ENCODE results near the gene PPA2. TPM values are rescaled to one million over a fixed set of nuclear protein-coding genes. Genes with fewer than 3 reads are reported as not detected.
A peak's percentile ranks its signal among the peaks of the same experiment; 100 is the strongest.

PPA2 gene
- total RNA-seq, result 10 to 100 TPM; 34.0 to 72.0 (median 47.3) TPM

DNA sequence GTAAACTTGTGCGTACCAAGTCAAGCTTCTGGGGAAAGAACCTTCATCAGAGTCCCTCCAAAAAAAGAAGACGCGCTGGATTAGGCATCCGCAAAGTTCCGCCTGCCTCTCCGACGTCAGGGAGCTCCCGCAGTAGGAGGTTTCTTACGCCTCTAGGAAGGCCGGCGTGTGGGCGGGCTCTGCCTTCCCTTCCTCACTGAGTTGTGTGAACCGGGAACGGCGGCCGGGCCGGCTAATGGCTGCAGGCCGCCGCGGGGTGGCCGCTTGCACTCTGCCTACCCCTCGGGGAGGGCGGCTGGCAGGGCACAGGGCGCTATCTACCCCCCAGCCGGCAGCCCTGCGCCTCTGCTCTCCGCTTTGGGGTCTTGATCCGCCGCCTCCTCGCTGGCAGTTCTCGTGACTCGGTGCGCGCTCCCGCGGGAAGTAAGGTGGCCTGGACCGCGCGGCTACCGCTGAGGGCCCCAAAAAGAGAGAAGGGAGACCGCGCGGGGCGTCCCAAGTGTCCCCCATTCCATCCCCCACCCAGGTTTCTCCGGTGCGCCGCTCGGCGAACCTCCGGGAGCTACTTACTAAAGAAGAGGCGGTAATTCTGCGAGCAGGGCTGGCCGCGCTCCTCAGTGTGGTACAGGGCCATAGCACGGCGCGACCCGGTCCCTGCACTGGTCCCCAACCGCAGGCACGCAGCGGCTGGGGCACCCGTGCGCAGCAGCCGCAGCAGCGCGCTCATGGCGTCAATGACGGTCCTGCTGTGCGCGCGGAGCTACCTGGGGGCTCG is at the start of gene PPA2:
PPA2 (minus strand) TSS at position 739 of the 775 bp plus-strand sequence; CDS start at position 727, 12 bp downstream.
- Histone ChIP-seq H3K27me3 (no peaks in the 10 kb centered on the region), H3K9me3 (no peaks in the 10 kb centered on the region), H3K27ac (peak within 1 kb of the TSS; percentile 98 to 99 (median 98)), H3K4me3 (peak within 1 kb of the TSS; percentile 90 to 99 (median 95)), H3K4me1 (peaks cover 20 to 29% of the 10 kb centered on the region in 2 donors), H3K36me3 (no peaks in the 10 kb centered on the region)
- ATAC-seq, result peak; percentile 86 to 88
- intact Hi-C loops (cut with DNase I; ENCODE audit: low total_unique reads), result loop anchor here (2.0 to 5.0 kb wide), 3 partner anchors 235 to 981 kb away; partner anchors contain the start of genes CXXC4, GSTCD, INTS12 and TET2
- TF ChIP-seq POLR2A (IDR thresholded peaks at IDR 0.05), result peak; percentile 70 to 74
- TF ChIP-seq, protein P1, sequence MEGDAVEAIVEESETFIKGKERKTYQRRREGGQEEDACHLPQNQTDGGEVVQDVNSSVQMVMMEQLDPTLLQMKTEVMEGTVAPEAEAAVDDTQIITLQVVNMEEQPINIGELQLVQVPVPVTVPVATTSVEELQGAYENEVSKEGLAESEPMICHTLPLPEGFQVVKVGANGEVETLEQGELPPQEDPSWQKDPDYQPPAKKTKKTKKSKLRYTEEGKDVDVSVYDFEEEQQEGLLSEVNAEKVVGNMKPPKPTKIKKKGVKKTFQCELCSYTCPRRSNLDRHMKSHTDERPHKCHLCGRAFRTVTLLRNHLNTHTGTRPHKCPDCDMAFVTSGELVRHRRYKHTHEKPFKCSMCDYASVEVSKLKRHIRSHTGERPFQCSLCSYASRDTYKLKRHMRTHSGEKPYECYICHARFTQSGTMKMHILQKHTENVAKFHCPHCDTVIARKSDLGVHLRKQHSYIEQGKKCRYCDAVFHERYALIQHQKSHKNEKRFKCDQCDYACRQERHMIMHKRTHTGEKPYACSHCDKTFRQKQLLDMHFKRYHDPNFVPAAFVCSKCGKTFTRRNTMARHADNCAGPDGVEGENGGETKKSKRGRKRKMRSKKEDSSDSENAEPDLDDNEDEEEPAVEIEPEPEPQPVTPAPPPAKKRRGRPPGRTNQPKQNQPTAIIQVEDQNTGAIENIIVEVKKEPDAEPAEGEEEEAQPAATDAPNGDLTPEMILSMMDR (IDR thresholded peaks at IDR 0.05 in 4 of 5, conservative IDR thresholded peaks at IDR 0.05 in 1 of 5), result no peak
- in situ Hi-C loops (cut with MboI; ENCODE audit: low sequenced_read_pairs in 4 of 4), result loop anchor here in 3 of 4 donors (5.0 kb wide), 2 partner anchors 326 to 331 kb away; partner anchors contain the start of gene TET2 (in 1 of the 3)
- peak; percentile 68 to 76 for DNase-seq

DNA sequence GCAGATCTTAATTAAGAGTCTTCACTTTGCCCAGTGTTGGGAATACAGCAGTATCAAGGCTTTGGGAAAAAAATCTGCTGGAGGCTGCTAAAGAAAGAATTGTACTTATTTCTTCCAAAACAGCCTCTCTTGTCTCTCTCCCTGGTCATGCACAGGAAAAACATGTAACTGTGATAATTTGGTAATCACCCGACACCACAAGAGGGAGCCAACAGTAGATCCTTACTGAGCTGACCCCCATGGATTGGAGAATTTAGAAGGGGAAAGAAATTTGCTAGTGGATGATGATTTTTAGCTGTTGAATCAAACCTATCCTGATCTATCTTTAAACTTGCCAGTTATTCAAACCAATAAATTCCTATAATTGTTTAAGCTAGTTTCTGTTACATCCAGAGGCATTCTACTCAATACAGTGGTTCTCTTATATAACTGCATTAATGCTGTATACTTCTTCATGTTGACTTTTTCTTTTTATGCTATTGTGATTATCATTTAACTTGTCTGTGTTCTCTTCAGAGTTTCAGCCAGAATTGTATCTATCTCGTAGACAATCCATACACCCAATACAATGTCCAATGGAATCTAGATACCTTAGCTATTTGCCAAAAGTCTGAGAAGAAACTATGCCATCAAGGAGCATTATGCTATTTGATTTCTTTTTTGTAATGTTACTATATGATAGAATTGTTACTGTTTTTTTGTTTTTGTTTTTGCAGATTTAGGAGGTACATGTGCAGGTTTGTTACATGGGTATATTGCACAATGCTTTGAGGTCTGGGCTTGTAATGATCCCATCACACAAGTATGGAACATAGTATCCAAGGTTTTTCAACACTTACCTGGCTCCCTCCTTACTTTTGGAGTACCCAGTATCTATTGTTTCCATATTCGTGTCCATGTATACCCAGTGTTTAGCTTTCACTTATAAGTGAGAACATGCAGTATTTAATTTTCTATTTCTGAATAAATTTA is 47.2 kb upstream of the PPA2 start:
- Histone ChIP-seq H3K4me1 (no peaks in the 10 kb centered on the region), H3K36me3 (no peaks in the 10 kb centered on the region), H3K27me3 (no peaks in the 10 kb centered on the region), H3K9me3 (no peaks in the 10 kb centered on the region), H3K4me3 (no peak overlapping the region), H3K27ac (no peak overlapping the region)
- TF ChIP-seq, protein P1 (IDR thresholded peaks at IDR 0.05 in 4 of 5, conservative IDR thresholded peaks at IDR 0.05 in 1 of 5), result peak; percentile 4 to 59 (median 29)
- TF ChIP-seq POLR2A (IDR thresholded peaks at IDR 0.05), result no peak
- intact Hi-C loops (cut with DNase I; ENCODE audit: low total_unique reads), result loop anchor here (5.0 kb wide), 1 partner anchor 196 kb away; no protein-coding TSS in a partner anchor
- DNase-seq, result no peak
- no peak for ATAC-seq
- in situ Hi-C loops (cut with MboI; ENCODE audit: low sequenced_read_pairs in 4 of 4), result loop anchor here in 2 of 4 donors (10.0 to 25.0 kb wide), 2 partner anchors 191 to 194 kb away; partner anchors contain the start of genes GSTCD (in 1 of the 2) and INTS12 (in 1 of the 2)

DNA sequence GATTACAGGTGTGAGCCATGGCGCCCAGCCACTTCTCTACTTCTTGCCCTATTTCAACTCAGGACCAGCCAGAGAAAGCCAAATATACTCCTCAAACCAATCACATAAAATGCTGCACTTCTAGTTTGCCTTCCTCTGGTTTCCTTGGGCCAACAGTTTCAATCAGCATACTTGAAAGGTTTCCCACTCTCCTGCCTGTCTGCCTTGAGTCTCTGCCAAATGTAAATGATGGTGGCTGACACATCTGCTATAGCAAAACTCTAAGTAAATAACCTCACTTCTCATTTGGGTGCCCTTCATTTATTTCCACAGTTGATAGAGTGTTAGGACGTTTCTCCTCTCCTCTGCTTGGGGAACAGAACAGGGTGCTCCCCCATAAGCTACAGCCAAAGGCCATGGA is 36.4 kb upstream of the PPA2 start:
- ATAC-seq, result no peak
- no peaks in the 10 kb centered on the region for H3K36me3 ChIP-seq
- in situ Hi-C loops (cut with MboI; ENCODE audit: low sequenced_read_pairs in 4 of 4), result loop anchor here in 1 of 4 donors (25.0 kb wide), 1 partner anchor 202 kb away; the partner anchor contains the start of genes GSTCD and INTS12

DNA sequence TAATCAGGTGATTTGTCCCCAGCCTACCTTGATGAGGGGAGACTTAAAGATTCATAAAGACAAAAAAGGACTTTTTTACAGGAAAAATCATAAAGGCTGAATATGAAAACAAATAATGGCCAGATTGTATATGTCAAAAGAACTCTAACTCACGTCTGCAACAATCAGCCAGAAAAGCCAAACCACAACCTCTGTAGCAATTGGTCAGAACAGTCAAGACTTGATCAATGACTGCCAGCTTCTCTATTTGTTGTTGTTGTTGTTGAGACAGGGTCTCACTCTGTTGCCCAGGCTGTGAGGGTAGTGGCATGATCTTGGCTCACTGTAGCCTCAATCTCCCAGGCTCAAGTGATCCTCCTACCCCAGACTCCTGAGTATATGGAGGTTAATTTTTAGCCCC is 35.9 kb upstream of the PPA2 start:
- Histone ChIP-seq H3K4me1 (no peaks in the 10 kb centered on the region), H3K27me3 (no peaks in the 10 kb centered on the region), H3K36me3 (no peaks in the 10 kb centered on the region), H3K4me3 (no peak overlapping the region), H3K27ac (no peak overlapping the region), H3K9me3 (no peaks in the 10 kb centered on the region)
- TF ChIP-seq, protein P1 (IDR thresholded peaks at IDR 0.05 in 4 of 5, conservative IDR thresholded peaks at IDR 0.05 in 1 of 5), result no peak
- DNase-seq (no peak), ATAC-seq (no peak)
- intact Hi-C loops (cut with DNase I; ENCODE audit: low total_unique reads), result no loop called here
- in situ Hi-C loops (cut with MboI; ENCODE audit: low sequenced_read_pairs in 4 of 4), result loop anchor here in 1 of 4 donors (25.0 kb wide), 1 partner anchor 203 kb away; the partner anchor contains the start of genes GSTCD and INTS12

More for the DNA sequence above, 36.4 kb upstream of the PPA2 start:
- intact Hi-C loops (cut with DNase I; ENCODE audit: low total_unique reads), result no loop called here
- Histone ChIP-seq H3K9me3 (no peaks in the 10 kb centered on the region), H3K27ac (no peak overlapping the region), H3K27me3 (no peaks in the 10 kb centered on the region), H3K4me1 (no peaks in the 10 kb centered on the region), H3K4me3 (no peak overlapping the region)
- TF ChIP-seq POLR2A (IDR thresholded peaks at IDR 0.05), result no peak
- no peak for DNase-seq
